Osteocyte (in vitro differentiated cells): ENCODE data around the gene THSD8. TPM values are rescaled to one million over a fixed set of nuclear protein-coding genes. Genes with fewer than 3 reads are reported as not detected.
A peak's percentile ranks its signal among the peaks of the same experiment; 100 is the strongest.

Source experiments
- DNase-seq: peaks from one replicate; pipeline ENCODE4 v3.0.0; 2021; ENCODE audit warnings: mixed read lengths; ENCODE audit not compliant: unreplicated experiment; ENCODE audit errors: extremely low spot score
- H3K27ac Mint-ChIP-seq: one replicate; pipeline ENCODE4 v1.8.0; 2021; ENCODE audit warnings: mild to moderate bottlenecking, mixed read lengths; ENCODE audit not compliant: unreplicated experiment
- H3K27me3 Mint-ChIP-seq: one replicate; pipeline ENCODE4 v1.8.0; 2021; ENCODE audit warnings: mixed read lengths; ENCODE audit not compliant: unreplicated experiment
- H3K36me3 Mint-ChIP-seq: one replicate; pipeline ENCODE4 v1.8.0; 2021; ENCODE audit warnings: mixed read lengths; ENCODE audit not compliant: unreplicated experiment
- H3K4me1 Mint-ChIP-seq: one replicate; pipeline ENCODE4 v1.8.0; 2021; ENCODE audit warnings: mixed read lengths; ENCODE audit not compliant: unreplicated experiment
- H3K4me3 Mint-ChIP-seq: one replicate; pipeline ENCODE4 v1.8.0; 2021; ENCODE audit warnings: mild to moderate bottlenecking, moderate library complexity, mixed read lengths; ENCODE audit not compliant: unreplicated experiment
- H3K9me3 Mint-ChIP-seq: one replicate; pipeline ENCODE4 v1.8.0; 2021; ENCODE audit warnings: mixed read lengths; ENCODE audit not compliant: unreplicated experiment
- CTCF ChIP-seq: fragments of 200-600 bp; sonication (generic); IDR thresholded peaks from 2 replicates; pipeline ENCODE4 v1.5.0; 2021; ENCODE audit warnings: antibody characterized with exemption, mild to moderate bottlenecking, moderate library complexity
- total RNA-seq: library from RNA; stranded (reverse); gene quantifications from 2 replicates; pipeline ENCODE4 v1.2.1, GENCODE V29; 2021

Gene THSD8
- total RNA-seq, 1 donor from 2014 or later, result 8.2 TPM

DNA sequence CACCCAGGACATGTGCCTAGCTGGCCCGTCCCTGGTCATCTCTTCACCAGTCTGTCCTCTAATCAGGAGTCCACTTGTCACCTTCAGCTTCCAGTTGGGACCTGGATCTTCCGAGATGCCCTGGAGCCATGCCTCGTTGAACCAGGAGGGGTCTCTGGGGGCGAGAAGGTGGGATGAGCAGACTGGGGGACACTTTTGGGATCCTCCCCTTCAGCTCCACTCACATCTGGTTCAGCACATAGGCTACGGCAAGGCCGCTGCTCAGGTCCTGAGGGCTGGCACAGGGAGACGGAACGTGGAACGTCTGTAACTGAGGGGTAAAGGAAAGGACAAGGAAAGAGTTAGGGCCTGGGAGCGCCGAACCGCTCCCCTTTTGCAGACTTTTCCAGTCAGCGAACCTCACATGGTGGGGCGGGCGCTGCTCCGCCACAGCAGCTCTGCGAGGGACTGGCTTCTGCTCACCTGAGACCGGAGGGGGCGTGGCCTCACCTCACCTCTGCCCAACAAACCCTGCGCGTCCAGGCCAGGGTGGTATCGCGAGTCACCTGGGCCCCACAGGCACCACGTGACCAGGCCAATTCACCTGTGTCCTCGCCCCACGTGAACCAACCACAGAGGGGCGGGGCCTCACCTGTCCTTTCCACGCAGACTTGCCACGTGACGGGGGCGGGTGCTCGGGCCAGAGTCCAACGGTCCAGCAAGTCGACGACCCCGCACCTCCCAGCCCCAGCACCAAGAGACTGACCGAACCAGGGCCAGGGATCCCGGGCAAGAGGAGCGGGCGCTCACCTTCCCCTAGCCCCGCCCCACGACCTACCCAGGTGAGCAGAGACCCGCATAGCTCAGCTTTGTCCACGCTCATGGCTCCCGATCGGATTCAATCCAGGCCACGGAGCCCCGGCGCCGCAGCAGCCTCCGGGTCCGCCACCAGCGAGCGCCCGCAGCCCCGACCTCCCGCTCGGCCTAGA is 27.0 kb upstream of the THSD8 start, which contains the start of gene HOOK2:
Gene HOOK2, minus strand, starts transcription at position 965 of the 968 bp plus-strand sequence. Its CDS starts 103 bp downstream, at position 862.
- no peaks in the 10 kb centered on the region for H3K36me3 Mint-ChIP-seq
- H3K27me3 Mint-ChIP-seq, result no peaks in the 10 kb centered on the region
- no peak for DNase-seq
- TF ChIP-seq CTCF, result no peak
- H3K9me3 Mint-ChIP-seq, result no peaks in the 10 kb centered on the region
- peaks cover 30% of the 10 kb centered on the region for H3K4me1 Mint-ChIP-seq
- H3K4me3 Mint-ChIP-seq, result peak within 1 kb of the TSS; percentile 71
- peak within 1 kb of the TSS; percentile 38 for H3K27ac Mint-ChIP-seq

- H3K4me3 Mint-ChIP-seq, result peak overlapping the region; percentile 78
- no peaks in the 10 kb centered on the region for H3K27me3 Mint-ChIP-seq
- no peaks in the 10 kb centered on the region for H3K36me3 Mint-ChIP-seq
- DNase-seq, result peak; percentile 94
- H3K9me3 Mint-ChIP-seq, result no peaks in the 10 kb centered on the region
- peak; percentile 98 for TF ChIP-seq CTCF
- H3K27ac Mint-ChIP-seq, result peak overlapping the region; percentile 98
- peaks cover 44% of the 10 kb centered on the region for H3K4me1 Mint-ChIP-seq
These were observed 24.5 kb upstream of the THSD8 start for GRCh38 chr19:12777217-12778016.

GRCh38 chr19:12778017-12778904 is 23.6 kb upstream of the THSD8 start:
- H3K36me3 Mint-ChIP-seq, result no peaks in the 10 kb centered on the region
- no peaks in the 10 kb centered on the region for H3K9me3 Mint-ChIP-seq
- no peak for TF ChIP-seq CTCF
- no peak for DNase-seq
- peaks cover 44% of the 10 kb centered on the region for H3K4me1 Mint-ChIP-seq
- H3K4me3 Mint-ChIP-seq, result peak overlapping the region; percentile 78
- H3K27me3 Mint-ChIP-seq, result no peaks in the 10 kb centered on the region
- peak overlapping the region; percentile 98 for H3K27ac Mint-ChIP-seq

- Mint-ChIP-seq H3K9me3 (no peaks in the 10 kb centered on the region), H3K4me1 (peaks cover 44% of the 10 kb centered on the region), H3K27ac (peak overlapping the region; percentile 98), H3K27me3 (no peaks in the 10 kb centered on the region), H3K4me3 (peak overlapping the region; percentile 78), H3K36me3 (no peaks in the 10 kb centered on the region)
- DNase-seq, result no peak
- no peak for TF ChIP-seq CTCF
These were observed 23.0 kb upstream of the THSD8 start for GRCh38 chr19:12778905-12779161.
